Measurements from ENCODE around the gene FGF3. TPM values are rescaled to one million over a fixed set of nuclear protein-coding genes. Genes with fewer than 3 reads are reported as not detected.
A peak's percentile ranks its signal among the peaks of the same experiment; 100 is the strongest.

The FGF3 gene
- total and polyA plus RNA-seq, 4 donors = not detected

DNA sequence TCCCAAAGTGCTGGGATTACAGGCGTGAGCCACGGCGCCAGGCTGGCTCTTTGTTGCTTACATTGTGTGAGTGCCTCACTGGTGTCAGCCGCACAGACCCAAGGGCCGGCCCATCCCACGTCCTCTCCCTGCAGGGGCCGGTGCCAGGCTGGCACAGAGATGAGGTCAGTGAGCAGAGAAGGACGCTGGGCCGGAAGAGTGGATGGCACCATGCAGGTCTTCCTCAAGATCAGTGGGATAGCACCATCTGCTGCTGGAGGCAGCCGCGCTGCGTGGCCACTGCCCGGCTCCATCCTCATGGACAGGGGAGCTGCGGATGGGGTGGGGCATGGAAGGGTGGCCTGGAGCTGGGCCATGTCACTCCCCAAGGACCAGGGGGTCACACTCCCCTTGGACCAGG is 22.1 kb downstream of the FGF3 start:
- WGBS, 2 donors = 72 to 80% methylated on average over 14 of the region's 14 CpGs
- peaks cover 0 to 3% (median 0%) of the 10 kb centered on the region in 3 donors for H3K27me3 ChIP-seq (ENCODE audit: control insufficient read depth in 3 of 3, insufficient read depth in 3 of 3, low read length in 2 of 3)
- no peaks in the 10 kb centered on the region for H3K4me1 ChIP-seq (ENCODE audit: control insufficient read depth in 5 of 5, insufficient read depth in 5 of 5, low read length in 5 of 5)
- TF ChIP-seq, protein P1, sequence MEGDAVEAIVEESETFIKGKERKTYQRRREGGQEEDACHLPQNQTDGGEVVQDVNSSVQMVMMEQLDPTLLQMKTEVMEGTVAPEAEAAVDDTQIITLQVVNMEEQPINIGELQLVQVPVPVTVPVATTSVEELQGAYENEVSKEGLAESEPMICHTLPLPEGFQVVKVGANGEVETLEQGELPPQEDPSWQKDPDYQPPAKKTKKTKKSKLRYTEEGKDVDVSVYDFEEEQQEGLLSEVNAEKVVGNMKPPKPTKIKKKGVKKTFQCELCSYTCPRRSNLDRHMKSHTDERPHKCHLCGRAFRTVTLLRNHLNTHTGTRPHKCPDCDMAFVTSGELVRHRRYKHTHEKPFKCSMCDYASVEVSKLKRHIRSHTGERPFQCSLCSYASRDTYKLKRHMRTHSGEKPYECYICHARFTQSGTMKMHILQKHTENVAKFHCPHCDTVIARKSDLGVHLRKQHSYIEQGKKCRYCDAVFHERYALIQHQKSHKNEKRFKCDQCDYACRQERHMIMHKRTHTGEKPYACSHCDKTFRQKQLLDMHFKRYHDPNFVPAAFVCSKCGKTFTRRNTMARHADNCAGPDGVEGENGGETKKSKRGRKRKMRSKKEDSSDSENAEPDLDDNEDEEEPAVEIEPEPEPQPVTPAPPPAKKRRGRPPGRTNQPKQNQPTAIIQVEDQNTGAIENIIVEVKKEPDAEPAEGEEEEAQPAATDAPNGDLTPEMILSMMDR (IDR thresholded peaks at IDR 0.05; ENCODE audit: control extremely low read depth, extremely low read depth) = no peak
- H3K27ac ChIP-seq (ENCODE audit: low read depth in 1 of 2, low read length in 1 of 2) = no peak overlapping the region
- ATAC-seq (ENCODE audit: insufficient read depth, low FRiP score) = no peak
- no peak overlapping the region for H3K4me3 ChIP-seq
- peaks cover 0 to 9% (median 1%) of the 10 kb centered on the region in 4 donors for H3K9me3 ChIP-seq (ENCODE audit: control insufficient read depth in 4 of 4, insufficient read depth in 3 of 4, low read length in 3 of 4)
- H3K36me3 ChIP-seq (ENCODE audit: control insufficient read depth in 4 of 4, insufficient read depth in 4 of 4, low read length in 4 of 4) = no peaks in the 10 kb centered on the region
- H3K9ac ChIP-seq (ENCODE audit: insufficient read depth in 1 of 2, low read length in 2 of 2) = no peak overlapping the region
- DNase-seq = no peak

DNA sequence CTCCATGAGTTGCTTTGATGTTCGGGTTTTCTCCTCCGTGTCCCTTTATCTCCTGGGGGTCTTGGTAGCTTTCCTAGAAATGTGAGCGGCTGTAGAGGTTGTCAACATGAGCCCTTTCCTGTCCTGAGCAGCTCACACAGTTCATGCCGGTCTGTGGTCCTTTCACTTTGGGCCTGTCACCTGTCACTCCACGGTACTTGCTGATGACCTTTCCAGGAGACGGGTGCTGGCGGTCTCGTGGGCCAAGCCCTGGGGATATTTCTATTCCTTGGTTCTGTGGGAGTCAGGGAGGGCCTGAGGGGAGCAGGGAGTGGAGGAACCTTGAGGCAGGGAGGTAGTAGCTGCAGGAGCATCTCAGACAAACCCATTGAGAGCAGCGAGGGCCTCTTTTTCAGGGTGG is 23.2 kb downstream of the FGF3 start:
- Histone ChIP-seq H3K27ac (ENCODE audit: low read depth in 1 of 2, low read length in 1 of 2) (no peak overlapping the region), H3K9me3 (ENCODE audit: control insufficient read depth in 4 of 4, insufficient read depth in 3 of 4, low read length in 3 of 4) (peaks cover 0 to 9% (median 1%) of the 10 kb centered on the region in 4 donors), H3K9ac (ENCODE audit: insufficient read depth in 1 of 2, low read length in 2 of 2) (no peak overlapping the region), H3K4me1 (ENCODE audit: control insufficient read depth in 5 of 5, insufficient read depth in 5 of 5, low read length in 5 of 5) (peaks cover 0 to under 1% (median 0%) of the 10 kb centered on the region in 5 donors), H3K4me3 (no peak overlapping the region), H3K36me3 (ENCODE audit: control insufficient read depth in 4 of 4, insufficient read depth in 4 of 4, low read length in 4 of 4) (no peaks in the 10 kb centered on the region), H3K27me3 (ENCODE audit: control insufficient read depth in 3 of 3, insufficient read depth in 3 of 3, low read length in 2 of 3) (no peaks in the 10 kb centered on the region)
- 79 to 82% methylated on average over 9 of the region's 9 CpGs for WGBS, 2 donors
- no peak for DNase-seq
- ATAC-seq (ENCODE audit: insufficient read depth, low FRiP score) = no peak
- TF ChIP-seq, protein P1 (IDR thresholded peaks at IDR 0.05; ENCODE audit: control extremely low read depth, extremely low read depth) = no peak

DNA sequence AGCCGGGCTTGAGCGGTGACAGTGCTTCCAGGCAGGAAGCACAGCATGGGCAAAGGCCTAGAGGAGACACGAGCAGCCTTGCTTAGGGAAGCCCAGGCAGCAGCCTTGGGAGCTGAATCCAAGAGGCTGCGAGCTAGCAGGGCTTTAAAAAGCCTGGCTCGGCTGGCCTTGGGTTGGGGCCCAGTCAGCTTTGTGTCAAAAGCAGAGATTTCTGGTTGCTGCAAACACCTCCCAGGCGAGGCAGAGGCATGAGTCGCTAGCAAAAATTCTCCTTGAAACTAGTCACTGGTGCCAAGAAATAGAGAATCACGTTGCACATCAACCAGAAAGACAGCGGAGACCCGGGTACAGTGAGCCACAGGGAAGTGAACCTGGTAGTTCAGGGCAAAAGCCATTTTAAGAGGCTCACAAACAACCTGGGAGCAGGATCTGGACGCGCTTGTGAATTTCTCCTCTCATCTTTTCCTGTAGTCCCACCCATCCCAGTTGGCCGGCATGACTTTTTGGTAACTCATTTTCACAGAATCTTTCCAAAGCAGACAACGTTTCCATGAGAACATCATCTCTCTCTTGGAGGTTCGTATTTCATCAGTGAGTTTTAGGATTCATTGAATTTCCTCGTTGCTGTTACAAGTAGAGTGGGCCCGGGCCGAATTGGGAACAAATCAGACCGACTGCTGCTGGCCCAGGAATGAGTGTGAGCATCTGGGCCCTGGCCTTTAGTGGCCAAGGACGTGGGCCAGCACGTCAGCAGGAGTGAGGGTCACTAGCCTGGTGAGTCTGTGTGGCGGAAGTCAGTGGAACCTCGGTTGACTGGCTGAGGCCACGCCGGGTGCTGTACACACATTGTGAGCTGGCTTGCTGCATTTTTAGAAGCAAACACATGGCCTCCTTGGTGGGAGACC is 27.7 kb downstream of the FGF3 start:
- Histone ChIP-seq H3K4me1 (ENCODE audit: control insufficient read depth in 5 of 5, insufficient read depth in 5 of 5, low read length in 5 of 5) (peaks cover 0 to 5% (median 0%) of the 10 kb centered on the region in 5 donors), H3K36me3 (ENCODE audit: control insufficient read depth in 4 of 4, insufficient read depth in 4 of 4, low read length in 4 of 4) (no peaks in the 10 kb centered on the region), H3K4me3 (no peak overlapping the region), H3K27me3 (ENCODE audit: control insufficient read depth in 3 of 3, insufficient read depth in 3 of 3, low read length in 2 of 3) (no peaks in the 10 kb centered on the region), H3K27ac (ENCODE audit: low read depth in 1 of 2, low read length in 1 of 2) (no peak overlapping the region), H3K9me3 (ENCODE audit: control insufficient read depth in 4 of 4, insufficient read depth in 3 of 4, low read length in 3 of 4) (peaks cover 0 to 3% (median 0%) of the 10 kb centered on the region in 4 donors), H3K9ac (ENCODE audit: insufficient read depth in 1 of 2, low read length in 2 of 2) (no peak overlapping the region)
- TF ChIP-seq, protein P1 (IDR thresholded peaks at IDR 0.05; ENCODE audit: control extremely low read depth, extremely low read depth) = no peak
- no peak for ATAC-seq (ENCODE audit: insufficient read depth, low FRiP score)
- DNase-seq = peak in 2 of 3 donors; percentile 42 to 70
- WGBS, 2 donors = 74 to 84% methylated on average over 25 of the region's 25 CpGs
